GM19328 (cell line): ENCODE data around the gene GRIP1.
"Not testable (repeated sequence)": the region's sequence is repeated elsewhere in the genome, so short reads cannot be mapped to it uniquely, and the experiment has no call there.

Experiments used
- ATAC-seq: cut with Tn5 transposase; IDR thresholded peaks from one replicate; pipeline ENCODE4 v1.9.1; 2021; ENCODE audit warnings: mild to moderate bottlenecking, moderate library complexity; ENCODE audit not compliant: unreplicated experiment

GRIP1 gene

DNA sequence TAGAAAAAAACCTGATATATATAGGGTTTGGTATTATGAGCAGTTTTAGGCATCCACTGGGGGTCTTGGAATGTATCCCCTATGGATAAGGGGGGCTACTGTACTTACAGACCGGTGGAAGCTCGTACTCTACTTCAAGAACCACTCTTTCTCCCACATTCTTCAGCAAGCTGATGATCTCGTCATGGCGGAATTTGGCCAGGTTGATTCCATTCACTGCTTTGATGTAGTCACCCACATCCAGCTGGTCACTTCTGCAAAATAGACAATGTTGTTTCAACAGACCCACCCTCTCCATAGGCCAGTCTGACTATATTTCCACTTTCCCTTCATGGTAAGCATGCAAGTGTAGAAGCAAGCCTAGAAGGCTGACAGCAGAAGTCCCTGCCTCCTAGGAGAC, 139.9 kb downstream of the GRIP1 start:
- no peak for ATAC-seq

DNA sequence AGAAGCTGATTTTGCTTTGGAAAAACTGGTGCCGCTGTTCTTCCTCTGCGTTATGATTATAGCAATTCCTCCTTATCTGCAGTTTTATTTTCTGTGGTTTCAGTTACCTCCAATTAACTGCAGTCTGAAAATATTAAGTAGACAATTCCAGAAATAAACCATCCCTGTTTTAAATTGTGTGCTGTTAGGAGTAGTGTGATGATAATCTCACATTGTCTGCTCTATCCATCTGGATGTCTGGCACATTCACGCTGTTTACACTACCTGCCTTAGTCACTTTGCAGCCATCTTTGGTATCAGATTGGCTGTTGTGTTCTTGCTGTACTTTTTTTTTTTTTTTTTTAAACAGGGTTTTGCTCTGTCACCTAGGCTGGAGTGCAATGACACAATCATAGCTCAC, 141.0 kb downstream of the GRIP1 start:
- ATAC-seq = no peak

DNA sequence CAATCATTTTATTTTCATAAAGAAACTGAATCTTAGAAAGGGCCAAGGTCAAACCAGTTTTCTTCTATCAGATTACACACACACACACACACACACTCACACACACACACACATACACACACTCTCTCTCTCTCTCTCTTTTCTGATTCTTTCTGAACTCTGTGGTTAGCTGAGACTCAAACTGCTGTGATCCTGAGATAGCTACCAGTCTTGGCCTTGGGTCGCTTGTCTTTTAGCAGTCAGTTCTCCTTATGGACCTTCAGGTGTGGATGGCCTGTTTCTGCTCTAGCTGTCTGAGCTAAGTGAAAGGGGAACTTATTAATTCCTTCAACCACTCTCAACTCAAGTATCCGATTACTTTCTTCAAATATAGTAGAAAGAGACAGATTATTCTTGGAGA, 145.1 kb downstream of the GRIP1 start:
- no peak for ATAC-seq

DNA sequence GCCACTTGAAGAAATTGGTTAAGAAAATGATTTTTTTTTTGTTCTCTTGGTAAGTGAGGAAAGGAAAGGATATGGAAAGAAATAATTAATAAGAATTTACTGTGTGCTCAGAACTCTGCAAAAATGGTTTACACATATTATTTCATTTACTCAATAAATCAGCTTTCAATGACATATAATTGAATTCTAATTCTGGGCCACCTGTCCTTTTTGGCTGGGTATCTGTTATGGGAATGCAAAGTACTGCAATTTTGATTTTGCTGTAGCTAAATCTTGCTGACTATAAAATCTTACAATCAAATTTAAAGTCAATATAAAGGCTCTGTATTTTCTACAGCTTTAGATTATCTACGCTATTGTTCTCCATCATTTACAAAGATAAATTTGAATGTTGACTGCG, 147.1 kb downstream of the GRIP1 start:
- no peak for ATAC-seq

DNA sequence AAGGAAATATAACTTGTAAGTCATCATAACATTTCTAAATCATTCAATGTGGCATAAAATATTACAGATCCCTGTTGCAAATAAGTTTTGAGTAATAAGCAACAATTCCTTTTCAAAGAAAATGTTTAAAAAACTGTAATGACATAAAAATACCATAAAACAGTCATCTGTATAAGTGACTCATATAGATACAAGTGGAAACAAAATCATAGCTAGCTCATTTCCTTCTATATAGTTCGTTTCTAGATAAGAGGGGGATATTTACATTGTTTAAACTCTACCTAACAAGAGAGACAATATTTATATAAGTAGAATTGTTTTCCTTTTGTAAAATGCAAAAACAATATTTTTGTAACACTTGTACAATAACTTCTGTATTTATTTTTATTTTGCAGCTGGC, 148.9 kb downstream of the GRIP1 start:
- no peak for ATAC-seq

DNA sequence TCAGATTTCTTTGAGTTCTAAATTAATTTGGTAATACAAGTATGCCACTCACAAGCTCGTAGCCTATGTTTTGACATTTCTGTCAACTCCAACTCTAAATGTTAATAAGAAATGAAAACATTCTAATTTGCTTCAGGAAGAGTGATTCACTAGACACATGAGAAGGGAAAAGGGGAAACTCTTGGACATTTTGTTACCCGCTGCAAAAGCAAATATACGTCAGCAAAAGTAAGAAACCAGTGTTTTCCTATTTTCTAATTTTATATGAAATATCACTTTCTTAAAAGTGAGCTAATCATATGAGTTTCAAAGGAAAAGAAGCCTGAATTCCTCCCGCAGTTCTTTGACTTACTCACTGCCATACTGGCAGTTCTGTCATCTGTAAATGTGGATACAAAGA, 162.3 kb downstream of the GRIP1 start:
- ATAC-seq = no peak

DNA sequence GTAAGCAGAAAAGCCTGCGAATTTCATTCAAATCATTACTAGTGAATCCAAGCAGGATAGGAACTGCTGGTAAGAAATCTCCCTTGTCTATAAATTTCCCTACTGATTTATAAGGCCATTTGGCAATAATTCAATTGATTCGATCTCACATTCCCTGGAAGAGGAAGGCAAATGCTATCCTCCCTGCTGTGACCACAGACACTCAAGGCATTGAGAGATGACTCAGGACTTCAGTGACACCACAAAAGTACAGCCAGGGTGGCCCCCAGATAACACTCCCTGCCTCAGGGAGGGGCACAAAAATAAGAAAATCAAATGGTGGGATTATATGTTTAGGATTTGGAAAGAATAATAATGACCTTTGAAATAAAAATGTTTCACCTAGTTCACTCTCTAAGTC, 162.7 kb downstream of the GRIP1 start:
- ATAC-seq = no peak

DNA sequence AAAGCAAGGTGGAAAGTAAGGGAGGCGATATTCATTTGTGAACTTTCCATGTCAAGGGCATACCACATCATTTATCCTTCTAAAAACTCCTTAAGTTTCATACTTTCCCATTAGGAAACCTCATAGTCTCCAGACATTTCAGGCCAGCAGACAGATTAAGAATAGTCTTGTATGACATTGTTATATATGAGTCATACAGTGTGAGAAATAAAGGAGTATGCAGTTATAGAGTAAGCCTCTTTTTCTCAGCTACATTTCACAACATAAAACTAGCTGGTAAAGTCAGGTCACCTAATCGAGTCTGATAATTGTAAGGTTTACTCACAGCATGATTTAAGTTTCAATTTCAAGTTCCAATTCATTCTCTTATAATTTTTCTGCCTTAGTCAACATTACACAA, 164.3 kb downstream of the GRIP1 start:
- ATAC-seq = no peak

DNA sequence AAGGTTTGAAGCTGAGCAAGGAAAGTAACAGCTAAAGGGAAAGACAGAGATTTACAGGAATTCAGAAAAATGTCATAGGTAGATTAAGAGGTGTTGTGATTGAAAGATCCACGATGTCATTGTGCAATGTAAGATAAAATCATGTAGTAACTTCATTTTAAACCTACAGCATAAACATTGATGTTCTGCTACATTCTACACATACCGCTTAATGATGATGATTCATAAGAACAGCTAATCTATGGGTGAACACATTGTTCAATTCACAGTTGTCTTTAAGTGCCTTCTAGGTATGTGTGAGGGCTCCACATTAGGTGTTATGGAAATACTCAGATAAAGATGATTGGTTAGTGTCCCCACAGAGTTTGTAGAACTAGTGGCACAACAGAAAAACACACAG, 170.9 kb downstream of the GRIP1 start:
- no peak for ATAC-seq

DNA sequence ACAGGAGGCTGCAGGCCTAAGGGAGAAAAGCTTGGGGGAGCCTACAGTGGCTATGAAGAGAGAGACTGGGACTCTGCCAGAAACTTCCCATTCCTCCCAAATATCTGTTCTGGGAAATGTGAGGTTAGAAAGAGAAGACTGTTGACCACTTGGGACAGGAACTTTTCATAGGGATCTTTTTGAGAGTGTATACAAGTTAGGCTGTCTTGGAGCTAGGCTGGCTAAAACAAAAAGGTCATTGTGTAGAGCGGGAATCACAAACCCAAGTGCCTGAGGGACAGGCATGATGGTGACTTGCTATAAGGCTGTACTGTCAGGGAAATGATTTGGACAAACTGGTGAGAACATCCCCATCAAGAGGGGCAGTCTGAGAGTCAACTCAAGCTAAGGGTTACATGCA, 175.1 kb downstream of the GRIP1 start:
- ATAC-seq = no peak

DNA sequence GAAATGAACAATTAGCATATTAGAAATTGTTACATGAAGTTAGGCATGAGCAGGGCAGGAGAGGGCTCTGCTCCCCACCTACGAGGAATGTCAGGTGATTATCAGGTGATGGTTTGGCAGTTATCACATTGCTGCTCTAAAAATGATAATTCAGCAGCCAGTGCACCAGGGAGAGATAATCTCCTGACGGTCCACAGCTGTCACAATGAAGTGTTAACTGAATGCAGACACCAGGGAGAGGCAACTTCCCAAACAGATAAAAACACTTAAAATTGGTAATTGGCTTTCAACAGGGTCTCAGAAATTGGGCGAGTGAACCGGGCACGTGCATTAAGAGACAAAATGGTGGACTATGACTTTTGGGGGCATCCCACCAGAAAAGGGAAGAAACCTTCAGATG, 176.0 kb downstream of the GRIP1 start:
- no peak for ATAC-seq

DNA sequence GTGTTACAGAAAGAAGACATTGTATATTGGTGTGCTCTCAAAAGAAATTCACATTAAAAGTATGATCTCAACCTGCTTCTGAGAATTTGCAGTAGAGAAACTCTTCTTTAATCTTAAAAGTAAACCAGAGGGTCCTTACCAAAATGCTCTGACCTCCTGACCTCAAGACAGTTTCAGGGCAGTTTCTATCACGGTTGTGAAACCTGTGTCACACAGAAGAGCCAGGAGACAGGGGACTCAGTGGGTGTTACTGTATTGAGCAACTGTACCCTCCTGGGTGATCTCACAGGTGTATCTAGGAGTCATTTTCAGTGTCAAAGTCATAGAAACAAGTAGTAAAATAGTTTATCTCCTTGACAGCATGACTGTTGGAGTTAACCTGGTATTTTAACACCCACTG, 178.0 kb downstream of the GRIP1 start:
- ATAC-seq = peak; percentile 97

DNA sequence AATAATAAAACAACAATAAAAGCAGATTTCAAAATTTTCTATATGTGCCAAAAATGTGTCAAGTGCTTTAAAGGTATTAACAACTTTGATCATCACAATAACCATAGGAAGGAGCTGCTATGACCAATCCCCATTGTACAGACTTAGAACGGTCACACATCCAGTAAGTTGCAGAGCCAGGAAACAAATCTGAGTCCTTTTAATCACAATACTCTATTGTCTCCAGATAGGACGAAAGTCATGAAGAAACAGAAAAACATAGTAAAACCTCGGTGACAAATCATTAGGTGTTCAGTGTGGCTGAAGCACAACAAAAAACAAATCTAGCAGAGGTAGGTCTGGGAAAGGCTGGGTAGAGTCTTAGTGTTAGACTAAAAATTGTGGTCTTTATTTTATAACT, 178.8 kb downstream of the GRIP1 start:
- no peak for ATAC-seq

DNA sequence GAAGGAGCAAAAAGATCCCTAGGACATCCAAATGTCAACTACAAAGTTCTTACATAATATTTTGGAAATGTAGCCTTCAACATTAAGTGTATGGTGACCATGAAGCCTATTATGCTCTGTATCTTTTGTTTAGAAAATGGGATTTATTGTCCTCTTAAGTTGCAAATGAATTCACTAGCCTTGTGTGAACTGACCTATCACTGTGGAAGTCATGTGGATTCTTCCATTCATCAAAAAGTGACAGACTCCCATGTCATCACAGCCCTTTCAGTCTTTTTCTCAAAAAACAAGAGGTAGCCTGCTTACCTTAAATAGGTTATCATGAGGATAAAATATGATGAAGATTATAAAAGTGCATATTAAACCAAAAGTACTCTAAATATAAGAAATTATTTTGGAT, 179.9 kb downstream of the GRIP1 start:
- ATAC-seq = no peak

DNA sequence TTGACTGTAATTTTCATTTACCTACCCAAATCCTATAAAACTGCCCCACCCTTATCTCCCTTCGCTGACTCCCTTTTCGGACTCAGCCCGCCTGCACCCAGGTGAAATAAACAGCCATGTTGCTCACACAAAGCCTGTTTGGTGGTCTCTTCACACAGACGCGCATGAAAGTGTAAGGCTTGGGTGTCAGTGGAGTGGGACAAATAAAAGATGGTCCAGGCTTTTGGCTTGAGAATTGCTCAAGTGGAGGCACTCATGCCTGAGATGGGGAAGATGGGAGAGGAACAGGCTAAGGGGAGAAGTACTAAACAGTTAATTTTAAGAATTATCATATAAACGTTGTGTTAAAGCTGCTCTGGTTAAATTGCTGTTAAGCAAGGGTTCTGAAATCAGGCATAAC, 180.8 kb downstream of the GRIP1 start:
- ATAC-seq = not testable (repeated sequence)

DNA sequence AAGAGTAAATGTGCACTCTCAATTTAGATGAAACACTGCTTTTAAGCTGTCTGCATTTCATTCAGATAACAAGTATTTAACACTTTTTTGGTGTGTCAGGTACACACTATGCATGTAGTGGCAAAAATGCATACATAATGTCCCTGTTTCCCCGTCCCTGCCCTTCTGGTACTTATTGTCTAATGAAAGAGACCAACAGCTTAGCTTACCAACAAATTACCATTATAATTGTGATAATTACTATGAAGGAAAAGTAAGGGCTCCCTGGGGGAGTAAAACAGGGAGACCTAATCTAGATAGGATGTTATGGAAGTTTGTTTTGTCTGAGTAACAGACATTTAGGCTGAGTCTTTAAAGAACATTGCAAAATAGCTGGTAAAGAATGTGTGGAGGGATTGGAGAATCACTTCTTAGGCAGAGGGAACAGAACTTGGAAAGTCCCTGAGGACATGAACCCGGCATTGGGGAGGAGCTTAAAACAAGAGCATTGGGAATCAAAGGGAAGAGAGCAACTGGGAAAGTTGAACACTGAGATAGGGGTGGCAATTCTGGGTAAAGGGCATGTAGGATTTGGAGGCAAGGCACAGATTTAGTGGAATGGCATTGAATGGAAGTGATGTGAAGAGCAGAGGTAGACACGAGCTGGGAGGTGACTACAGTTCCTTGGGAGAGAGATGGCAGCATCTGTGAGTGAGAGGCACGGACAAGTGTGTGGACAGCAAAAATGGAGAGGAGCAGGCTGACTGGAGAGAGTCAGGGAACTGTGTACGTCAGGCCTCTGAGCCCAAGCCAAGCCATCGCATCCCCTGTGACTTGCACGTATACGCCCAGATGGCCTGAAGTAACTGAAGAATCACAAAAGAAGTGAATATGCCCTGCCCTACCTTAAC, 181.6 kb downstream of the GRIP1 start:
- ATAC-seq = no peak

DNA sequence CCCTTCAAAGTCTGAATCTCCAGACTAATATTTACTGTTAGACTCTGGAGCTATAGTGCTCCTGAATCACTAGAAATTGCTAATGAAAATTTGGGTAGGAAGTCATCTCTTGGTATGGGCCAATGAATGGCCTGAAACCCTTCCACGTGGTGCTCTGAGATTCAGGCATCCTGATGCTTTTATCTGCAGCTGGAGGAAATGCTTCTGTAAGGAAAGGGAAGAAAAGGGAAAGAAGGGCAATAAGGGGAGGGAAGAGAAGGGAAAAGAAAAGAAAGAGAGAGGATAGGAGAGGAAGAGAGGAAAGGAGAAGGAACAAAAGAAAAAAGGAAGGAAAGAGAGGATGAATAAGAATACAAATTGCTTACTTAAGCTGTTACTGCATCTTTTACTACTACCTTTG, 182.3 kb downstream of the GRIP1 start:
- no peak for ATAC-seq

DNA sequence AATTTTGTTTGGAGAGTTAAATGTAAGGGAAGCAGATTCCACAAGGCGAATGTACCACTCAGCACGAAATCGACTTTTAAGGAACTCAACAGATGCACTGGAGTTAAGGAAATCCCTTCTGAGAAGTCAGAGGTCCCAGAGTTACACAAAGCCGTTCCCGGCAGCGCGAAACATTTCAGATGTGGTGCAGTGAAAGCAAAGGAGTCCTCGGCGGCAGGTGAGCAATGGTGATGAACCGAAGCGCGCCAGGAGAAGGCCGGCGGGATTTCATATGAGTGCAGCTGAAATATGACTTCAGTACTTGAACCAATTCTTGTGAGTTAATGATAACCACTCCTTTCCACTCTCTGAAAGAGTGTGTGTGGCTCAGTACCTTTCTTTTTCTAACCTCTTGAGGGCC, 183.2 kb downstream of the GRIP1 start:
- ATAC-seq = no peak

DNA sequence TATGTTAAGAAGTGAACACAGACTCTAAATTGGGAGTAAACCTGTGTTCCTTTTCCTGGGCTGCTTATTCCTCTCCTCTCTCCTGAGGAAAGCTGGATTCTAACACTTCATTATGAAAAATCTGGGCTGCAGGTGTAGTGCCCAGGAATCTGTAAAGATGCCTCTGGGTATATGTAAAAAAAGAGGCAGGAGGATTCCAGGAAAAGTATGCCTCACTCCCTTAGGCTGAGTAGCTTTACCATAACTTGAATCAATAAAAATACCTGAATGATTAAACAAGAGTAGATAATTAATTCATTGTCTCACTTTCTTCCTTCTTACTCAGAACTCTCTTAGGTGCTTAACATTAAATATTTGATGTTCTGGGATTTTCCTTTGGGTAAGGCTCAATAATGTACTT, 185.1 kb downstream of the GRIP1 start:
- ATAC-seq = no peak

DNA sequence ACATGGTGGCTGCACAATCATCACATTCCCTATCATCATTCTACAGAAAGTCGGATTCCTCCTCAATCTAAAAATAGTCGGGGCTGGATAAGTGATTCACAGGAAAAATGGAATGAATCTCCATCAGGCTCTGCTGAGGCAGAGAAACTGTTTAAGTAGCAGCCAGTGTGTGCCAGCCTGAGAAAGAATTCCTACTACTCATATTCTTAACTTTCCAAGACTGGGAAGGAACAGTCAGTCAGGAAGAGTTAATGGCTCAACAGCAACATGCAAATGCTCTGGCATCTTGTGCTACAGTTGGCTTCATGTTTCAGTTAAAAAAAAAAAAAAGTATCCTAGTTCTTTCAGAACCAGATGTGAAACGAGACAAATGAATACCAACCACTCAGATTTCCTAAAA, 187.0 kb downstream of the GRIP1 start:
- no peak for ATAC-seq

DNA sequence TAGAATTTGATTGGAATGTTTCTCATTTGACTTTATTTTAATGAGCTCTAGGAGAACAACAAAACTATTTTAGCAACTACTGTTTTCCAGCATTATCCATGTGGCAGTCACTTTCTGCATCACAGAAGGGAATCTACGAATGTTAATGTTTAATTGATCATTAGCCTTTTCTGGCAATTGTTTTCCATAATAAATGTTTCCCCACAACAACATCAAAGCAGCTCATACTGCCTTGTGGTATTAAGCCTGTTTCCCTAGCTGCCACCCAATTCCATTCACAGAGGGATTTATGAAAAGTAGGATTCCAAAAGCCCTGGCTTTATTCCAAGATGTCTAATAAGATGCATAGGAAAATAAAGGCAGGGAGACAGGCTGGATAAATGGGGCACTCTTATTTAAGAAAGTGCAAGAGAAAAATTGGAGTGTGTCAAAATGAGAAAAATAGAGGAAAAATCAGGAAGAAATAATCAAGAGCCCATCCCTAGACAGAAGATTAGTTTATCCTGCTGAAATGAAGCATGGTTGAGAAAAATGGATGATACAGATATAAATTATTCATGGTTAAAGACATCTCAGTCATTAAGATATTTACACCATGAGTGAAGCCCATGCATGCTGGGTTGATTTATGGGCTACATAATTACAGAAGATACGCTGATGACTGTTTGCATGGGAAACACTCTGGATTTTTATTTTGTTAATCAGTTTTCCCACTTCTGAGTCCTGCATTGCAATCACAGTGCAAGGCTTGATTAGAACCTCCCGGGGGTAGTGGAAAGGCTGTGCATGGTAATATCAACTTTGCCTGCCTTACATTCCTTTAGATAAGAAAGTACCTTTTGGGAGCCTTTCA, 196.3 kb downstream of the GRIP1 start:
- ATAC-seq = no peak

DNA sequence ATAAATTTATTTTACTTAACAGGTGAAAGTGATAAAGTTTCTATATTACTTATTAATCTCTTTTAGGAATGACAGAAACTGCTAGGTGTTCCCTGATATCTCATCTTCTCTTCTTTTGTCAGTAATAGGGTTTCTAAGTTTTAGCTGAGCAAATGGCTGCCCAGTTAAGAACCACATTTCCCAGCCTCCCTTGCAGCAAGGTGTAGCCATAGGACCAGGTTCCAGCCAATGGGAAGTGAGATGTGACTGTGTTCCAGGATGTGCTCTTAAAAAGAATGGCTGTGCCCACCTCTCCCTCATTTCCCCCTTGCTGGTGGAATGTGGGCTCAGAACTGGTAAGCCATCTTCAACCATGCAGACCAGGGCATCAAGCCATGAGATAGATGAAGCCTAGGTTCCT, 210.9 kb downstream of the GRIP1 start:
- ATAC-seq = no peak
